Psoas muscle (tissue), 8 donors: ENCODE data around the gene ID3. TPM values are rescaled to one million over a fixed set of nuclear protein-coding genes. Genes with fewer than 3 reads are reported as not detected.

ENCODE experiments used
- ATAC-seq, 4 donors: fragments of 200-7000 bp; cut with Tn5 transposase; one replicate each; pipeline ENCODE4 v1.9.1; 2020; ENCODE audit warnings: moderate library complexity in 3 of 4, mild to moderate bottlenecking in 2 of 4
- DNase-seq, 2 donors: peaks; one replicate each; pipeline ENCODE4 v3.0.0-alpha.2; 2020
- H3K27ac ChIP-seq: fragments of 200-600 bp; one replicate; pipeline ENCODE4 v1.8.0; 2022
- H3K27me3 ChIP-seq, 3 donors: fragments of 200-600 bp in 1 of 3; one replicate each; pipeline versions ENCODE4 v1.6.1 to v1.8.0; 2013 to 2022; ENCODE audit warnings: low read length in 2 of 3, mild to moderate bottlenecking in 2 of 3, moderate library complexity in 1 of 3; ENCODE audit not compliant: insufficient read depth in 3 of 3
- H3K36me3 ChIP-seq, 2 donors: fragments of 200-600 bp in 1 of 2; one replicate each; pipeline versions ENCODE4 v1.6.1 to v1.8.0; 2013 to 2022; ENCODE audit warnings: low read depth in 1 of 2, mild to moderate bottlenecking in 1 of 2, moderate library complexity in 1 of 2; ENCODE audit not compliant: insufficient read depth in 1 of 2
- H3K4me1 ChIP-seq: fragments of 200-600 bp; one replicate; pipeline ENCODE4 v1.8.0; 2022
- H3K4me3 ChIP-seq: fragments of 200-600 bp; one replicate; pipeline ENCODE4 v1.8.0; 2022; ENCODE audit warnings: mild to moderate bottlenecking
- H3K9me3 ChIP-seq: fragments of 200-600 bp; one replicate; pipeline ENCODE4 v1.8.0; 2022
- WGBS, 3 donors: extraction: QIAGEN DNeasy Blood & Tissue Kit; methylation state at CpG; one replicate each; pipeline versions ENCODE4 v1.1.6 to v1.1.7; 2013; 5-methylcytosine and 5-hydroxymethylcytosine counted together
- intact Hi-C, 2 donors: fragments of 100-400 bp; cut with DNase I; formaldehyde crosslinking; loops; one replicate each; pipeline versions ENCODE4 v1.11.0 to v1.14.2; 2022
- polyA plus RNA-seq, 3 donors: library from polyadenylated mRNA; stranded (reverse); fragments of 200-250 nt; gene quantifications; one replicate each; pipeline ENCODE4 v1.2.3, GENCODE V29; 2013
- total RNA-seq, 4 donors: library from RNA; stranded (reverse); fragmentation: NEBNext Ultra II Directional in 2 of 4; extraction: Animal tissue kit (Norgen Biotek cat#: 25700) in 2 of 4; gene quantifications; one replicate each; pipeline versions ENCODE4 v1.2.1 to v1.2.4, GENCODE V29; 2021 to 2023
- TF ChIP-seq, protein P1 (sequence below): fragments of 200-600 bp; IDR thresholded peaks from one replicate; pipeline ENCODE4 v1.8.0; 2022; ENCODE audit warnings: antibody characterized with exemption
- donor health status: healthy with polysubstance abuse.
- donor health status: DM: no; HTN: no; CAD: no; lungs with moderate emphysema.
- donor health status: Bipolar disorder and iron deficiency.
- donor health status: healthy.
- donor health status: DM: yes; HTN: yes; CAD: no.
- donor health status: DM: no; HTN: no; CAD: no.
- donor health status: DM: no; HTN: no; CAD: no.
- donor health status: DM: yes; HTN: yes; CAD: no.

Gene ID3
- total and polyA plus RNA-seq, 7 donors: 17.8 to 126 (median 66.8) TPM

DNA sequence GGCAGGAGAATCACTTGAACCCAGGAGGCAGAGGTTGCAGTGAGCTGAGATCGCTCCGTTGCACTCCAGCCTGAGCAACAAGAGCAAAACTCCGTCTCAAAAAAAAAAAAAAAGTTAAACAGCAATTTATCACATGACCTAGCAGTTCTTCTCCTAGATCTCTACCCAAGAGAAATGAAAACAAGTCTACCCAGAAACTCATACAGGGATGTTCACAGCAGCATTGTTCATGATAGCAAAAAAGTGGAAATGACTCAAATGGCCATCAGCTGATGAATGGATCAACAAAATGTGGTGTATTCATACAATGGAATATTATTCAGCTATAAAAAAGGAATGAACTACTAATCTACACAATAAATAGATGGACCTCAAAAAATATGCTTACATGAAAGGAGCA is 12.2 kb upstream of the ID3 start:
- 79 to 89% (median 82%) methylated on average over 3 of the region's 3 CpGs for WGBS, 3 donors
- H3K4me3 ChIP-seq: no peak overlapping the region
- ATAC-seq: no peak
- TF ChIP-seq, protein P1, sequence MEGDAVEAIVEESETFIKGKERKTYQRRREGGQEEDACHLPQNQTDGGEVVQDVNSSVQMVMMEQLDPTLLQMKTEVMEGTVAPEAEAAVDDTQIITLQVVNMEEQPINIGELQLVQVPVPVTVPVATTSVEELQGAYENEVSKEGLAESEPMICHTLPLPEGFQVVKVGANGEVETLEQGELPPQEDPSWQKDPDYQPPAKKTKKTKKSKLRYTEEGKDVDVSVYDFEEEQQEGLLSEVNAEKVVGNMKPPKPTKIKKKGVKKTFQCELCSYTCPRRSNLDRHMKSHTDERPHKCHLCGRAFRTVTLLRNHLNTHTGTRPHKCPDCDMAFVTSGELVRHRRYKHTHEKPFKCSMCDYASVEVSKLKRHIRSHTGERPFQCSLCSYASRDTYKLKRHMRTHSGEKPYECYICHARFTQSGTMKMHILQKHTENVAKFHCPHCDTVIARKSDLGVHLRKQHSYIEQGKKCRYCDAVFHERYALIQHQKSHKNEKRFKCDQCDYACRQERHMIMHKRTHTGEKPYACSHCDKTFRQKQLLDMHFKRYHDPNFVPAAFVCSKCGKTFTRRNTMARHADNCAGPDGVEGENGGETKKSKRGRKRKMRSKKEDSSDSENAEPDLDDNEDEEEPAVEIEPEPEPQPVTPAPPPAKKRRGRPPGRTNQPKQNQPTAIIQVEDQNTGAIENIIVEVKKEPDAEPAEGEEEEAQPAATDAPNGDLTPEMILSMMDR: no peak
- peaks cover 17% of the 10 kb centered on the region for H3K4me1 ChIP-seq
- H3K36me3 ChIP-seq: no peaks in the 10 kb centered on the region
- peaks cover 0 to 4% (median 0%) of the 10 kb centered on the region in 3 donors for H3K27me3 ChIP-seq
- no peak for DNase-seq
- intact Hi-C loops: no loop called here
- no peak overlapping the region for H3K27ac ChIP-seq
- no peaks in the 10 kb centered on the region for H3K9me3 ChIP-seq

DNA sequence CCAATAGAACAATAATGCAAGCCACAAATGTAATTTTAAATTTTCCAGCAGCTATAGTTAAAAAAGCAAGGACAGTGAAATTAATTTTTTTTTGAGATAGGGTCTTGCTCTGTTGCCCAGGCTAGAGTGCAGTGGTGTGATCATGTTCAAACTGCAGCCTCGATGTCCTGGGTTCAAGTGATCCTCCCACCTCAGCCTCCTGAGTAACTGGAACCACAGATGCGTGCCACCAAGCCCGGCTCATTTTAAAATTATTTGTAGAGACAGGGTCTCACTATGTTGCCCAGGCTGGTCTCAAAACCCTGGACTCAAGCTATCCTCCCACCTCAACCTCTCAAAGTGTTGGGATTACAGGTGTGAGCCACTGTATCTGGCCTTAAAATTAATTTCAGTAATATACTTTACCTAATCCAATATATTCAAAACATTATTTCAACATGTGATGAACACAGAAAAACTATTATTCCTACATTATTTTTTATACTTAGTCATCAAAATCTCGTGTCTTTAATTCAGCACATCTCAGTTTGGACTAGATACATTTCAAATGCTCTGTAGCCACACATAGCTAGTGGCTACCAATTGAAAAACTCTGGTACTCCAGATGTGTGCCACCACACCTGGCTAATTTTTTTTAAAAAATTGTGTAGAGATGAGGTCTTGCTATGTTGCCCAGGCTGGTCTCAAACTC is 10.8 kb upstream of the ID3 start:
- TF ChIP-seq, protein P1: no peak
- Histone ChIP-seq H3K4me3 (no peak overlapping the region), H3K27ac (no peak overlapping the region), H3K27me3 (peaks cover 0 to 4% (median 0%) of the 10 kb centered on the region in 3 donors), H3K4me1 (peaks cover 10% of the 10 kb centered on the region), H3K36me3 (no peaks in the 10 kb centered on the region), H3K9me3 (no peaks in the 10 kb centered on the region)
- intact Hi-C loops: no loop called here
- WGBS, 3 donors: 94 to 98% (median 95%) methylated on average over 4 of the region's 4 CpGs
- DNase-seq: no peak
- ATAC-seq: no peak

DNA sequence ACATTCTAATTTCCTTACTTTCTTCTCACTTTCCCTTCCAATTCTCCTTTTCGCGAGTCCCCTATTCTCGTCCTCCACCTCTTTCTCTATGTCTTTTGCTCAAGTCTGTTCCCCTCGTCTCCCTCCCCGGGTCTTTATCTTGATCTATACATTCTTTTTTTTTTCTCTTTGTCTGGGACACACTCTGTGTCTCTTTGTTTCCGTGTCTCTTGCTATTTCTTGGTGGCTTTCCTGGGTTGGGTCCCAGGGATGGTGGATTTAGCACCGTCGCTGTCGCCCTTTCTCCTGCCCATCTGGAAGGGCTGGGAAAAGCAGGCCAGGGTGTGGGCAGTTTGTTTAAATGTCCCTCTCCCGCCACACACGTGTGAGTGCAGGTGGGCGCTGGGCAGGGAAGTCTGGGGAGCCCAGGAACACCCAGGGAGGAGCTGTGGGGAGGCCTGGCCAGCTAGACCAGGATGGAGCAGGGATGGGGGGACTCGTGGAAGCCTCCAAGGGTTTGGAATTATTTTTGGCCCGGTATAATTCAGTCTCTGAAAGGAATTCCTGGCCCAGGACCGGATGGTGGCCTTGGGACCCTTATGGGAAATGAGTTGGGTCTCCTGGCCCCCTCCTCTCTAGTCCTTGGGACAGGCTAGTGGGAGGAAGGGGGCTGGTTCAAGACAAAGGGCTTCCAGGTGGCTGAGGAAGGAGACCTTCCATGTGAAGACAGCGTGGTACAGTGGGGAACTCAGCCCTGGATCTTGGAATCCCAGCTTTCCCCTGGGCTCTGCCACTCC is 9.5 kb upstream of the ID3 start:
- H3K9me3 ChIP-seq: no peaks in the 10 kb centered on the region
- DNase-seq (no peak), ATAC-seq (peak in 3 of 4 donors; percentile 45 to 62 (median 56))
- H3K36me3 ChIP-seq: no peaks in the 10 kb centered on the region
- TF ChIP-seq, protein P1: no peak
- WGBS, 3 donors: 30 to 40% (median 30%) methylated on average over 16 of the region's 16 CpGs
- H3K27me3 ChIP-seq: peaks cover 0 to 4% (median 0%) of the 10 kb centered on the region in 3 donors
- H3K4me1 ChIP-seq: peaks cover 10% of the 10 kb centered on the region
- peak overlapping the region; percentile 75 for H3K27ac ChIP-seq
- intact Hi-C loops: no loop called here
- peak overlapping the region; percentile 83 for H3K4me3 ChIP-seq

DNA sequence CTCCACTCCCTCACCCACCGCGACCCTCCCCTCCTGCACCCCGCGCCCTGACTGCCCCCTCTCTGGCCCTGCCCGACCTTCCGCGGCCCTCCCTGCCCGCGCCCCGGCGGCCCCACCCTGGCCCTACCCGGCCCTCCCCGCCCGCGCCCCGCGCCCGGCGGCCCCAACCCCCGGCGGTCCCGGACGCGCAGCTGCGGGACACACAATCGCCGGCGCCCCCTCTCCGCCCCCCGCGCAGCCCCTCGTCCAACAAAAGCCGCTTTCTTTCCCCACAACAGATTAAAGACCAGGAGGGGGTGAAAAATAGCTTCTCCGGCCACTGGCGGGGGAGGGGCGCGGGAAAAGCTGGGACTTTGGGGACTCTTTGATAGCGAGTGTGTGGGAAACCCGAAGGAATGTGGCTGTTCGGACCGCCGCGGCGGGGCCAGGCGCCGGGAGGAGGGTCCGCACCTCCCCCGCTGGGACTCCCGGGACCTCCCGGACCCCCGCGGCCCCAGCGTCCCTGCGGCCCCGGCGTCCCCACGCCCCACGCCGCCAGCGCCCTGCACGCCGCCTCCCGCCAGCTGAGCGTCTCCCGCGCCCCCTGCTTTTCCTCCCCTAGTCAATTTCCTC is 8.8 kb upstream of the ID3 start:
- Histone ChIP-seq H3K27ac (peak overlapping the region; percentile 75), H3K4me1 (peaks cover 12% of the 10 kb centered on the region), H3K36me3 (no peaks in the 10 kb centered on the region), H3K4me3 (peak overlapping the region; percentile 83), H3K27me3 (peaks cover 0 to 4% (median 0%) of the 10 kb centered on the region in 3 donors), H3K9me3 (no peaks in the 10 kb centered on the region)
- intact Hi-C loops: no loop called here
- ATAC-seq: peak; percentile 33 to 77 (median 54)
- WGBS, 3 donors: 1 to 3% (median 3%) methylated on average over 30 to 65 of the region's 66 CpGs
- TF ChIP-seq, protein P1: no peak
- peak in 1 of 2 donors; percentile 45 for DNase-seq
